AG04450 (cell line): ENCODE results near the gene CATSPERD. TPM values are rescaled to one million over a fixed set of nuclear protein-coding genes. Genes with fewer than 3 reads are reported as not detected.
"Not testable (repeated sequence)": the region's sequence is repeated elsewhere in the genome, so short reads cannot be mapped to it uniquely, and the experiment has no call there.

ENCODE experiments used
- CTCF ChIA-PET: fragments of 300-600, 350-600 bp; formaldehyde crosslinking; extraction: SDS; loops from one replicate; lab custom pipeline; 2022; ENCODE audit warnings: antibody characterized with exemption, inconsistent platforms; lab: Charles Lee
- POLR2A ChIA-PET: fragments of 350-600 bp; formaldehyde crosslinking; extraction: SDS; loops from one replicate; lab custom pipeline; 2021; ENCODE audit warnings: antibody characterized with exemption, inconsistent platforms; lab: Yijun Ruan, JAX
- DNase-seq: peaks from one replicate; pipeline ENCODE4 v3.0.0-alpha.2; 2011; ENCODE audit warnings: low read depth, low spot score
- H3K27ac ChIP-seq: one replicate; pipeline ENCODE4 v1.5.1; 2012; ENCODE audit warnings: low read depth, low read length, control low read depth
- H3K27me3 ChIP-seq: one replicate; pipeline ENCODE4 v1.6.0; 2012; ENCODE audit warnings: low read length; ENCODE audit not compliant: control insufficient read depth, insufficient read depth
- H3K4me3 ChIP-seq: 2 replicates; pipeline ENCODE4 v1.5.1; 2011; ENCODE audit warnings: mild to moderate bottlenecking, low read depth, low read length, control low read depth
- H3K9me3 ChIP-seq: 2 replicates; pipeline ENCODE4 v1.5.1; 2012; ENCODE audit warnings: low read length; ENCODE audit not compliant: control insufficient read depth, insufficient read depth
- polyA plus RNA-seq: library from polyadenylated mRNA; depleted of rRNA; stranded (reverse); fragments of >200 nt; gene quantifications from 2 replicates; pipeline ENCODE4 v1.2.3, GENCODE V29; 2011
- TF ChIP-seq, protein P1 (sequence below): IDR thresholded peaks from 2 replicates; pipeline ENCODE4 v1.5.1; 2011; ENCODE audit warnings: low read depth, low read length, control low read depth, inconsistent platforms

The CATSPERD gene
- polyA plus RNA-seq, 1 experiment = not detected

DNA sequence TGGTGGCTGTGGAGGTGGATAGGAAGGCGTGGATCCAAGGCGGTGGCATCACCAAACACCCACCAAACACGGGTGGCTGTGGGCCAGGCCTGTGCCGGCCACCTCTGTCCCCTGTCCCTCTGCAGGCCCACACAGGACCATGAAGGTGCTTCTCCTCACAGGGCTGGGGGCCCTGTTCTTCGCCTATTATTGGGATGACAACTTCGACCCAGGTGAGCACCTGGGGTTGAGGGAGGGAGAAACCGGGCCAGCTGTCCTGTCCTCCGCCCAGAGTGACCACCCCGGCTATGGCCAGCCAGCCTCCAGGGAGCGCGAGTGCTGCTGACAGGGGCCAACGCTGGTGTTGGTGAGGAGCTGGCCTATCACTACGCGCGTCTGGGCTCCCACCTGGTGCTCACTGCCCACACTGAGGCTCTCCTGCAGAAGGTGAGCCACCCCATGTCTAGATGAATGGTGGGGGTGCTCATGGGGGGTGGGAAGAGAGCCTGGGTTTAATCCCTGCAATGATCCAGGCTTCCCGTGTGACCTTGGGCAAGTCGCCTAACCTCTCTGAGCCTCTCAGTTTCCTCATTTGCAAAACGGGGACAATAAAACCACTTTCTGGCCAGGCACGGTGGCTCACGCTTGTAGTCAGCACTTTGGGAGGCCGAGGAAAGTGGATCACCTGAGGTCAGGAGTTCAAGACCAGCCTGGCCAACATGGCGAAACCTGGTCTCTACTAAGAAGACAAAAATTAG lies 35.6 kb upstream of the CATSPERD start:
- no peak for DNase-seq
- ChIA-PET POLR2A (no interaction called here), CTCF (no interaction called here)
- no peak overlapping the region for H3K4me3 ChIP-seq
- TF ChIP-seq, protein P1, sequence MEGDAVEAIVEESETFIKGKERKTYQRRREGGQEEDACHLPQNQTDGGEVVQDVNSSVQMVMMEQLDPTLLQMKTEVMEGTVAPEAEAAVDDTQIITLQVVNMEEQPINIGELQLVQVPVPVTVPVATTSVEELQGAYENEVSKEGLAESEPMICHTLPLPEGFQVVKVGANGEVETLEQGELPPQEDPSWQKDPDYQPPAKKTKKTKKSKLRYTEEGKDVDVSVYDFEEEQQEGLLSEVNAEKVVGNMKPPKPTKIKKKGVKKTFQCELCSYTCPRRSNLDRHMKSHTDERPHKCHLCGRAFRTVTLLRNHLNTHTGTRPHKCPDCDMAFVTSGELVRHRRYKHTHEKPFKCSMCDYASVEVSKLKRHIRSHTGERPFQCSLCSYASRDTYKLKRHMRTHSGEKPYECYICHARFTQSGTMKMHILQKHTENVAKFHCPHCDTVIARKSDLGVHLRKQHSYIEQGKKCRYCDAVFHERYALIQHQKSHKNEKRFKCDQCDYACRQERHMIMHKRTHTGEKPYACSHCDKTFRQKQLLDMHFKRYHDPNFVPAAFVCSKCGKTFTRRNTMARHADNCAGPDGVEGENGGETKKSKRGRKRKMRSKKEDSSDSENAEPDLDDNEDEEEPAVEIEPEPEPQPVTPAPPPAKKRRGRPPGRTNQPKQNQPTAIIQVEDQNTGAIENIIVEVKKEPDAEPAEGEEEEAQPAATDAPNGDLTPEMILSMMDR = no peak
- no peaks in the 10 kb centered on the region for H3K27me3 ChIP-seq
- no peak overlapping the region for H3K27ac ChIP-seq
- H3K9me3 ChIP-seq = peaks cover 14% of the 10 kb centered on the region; the same call in 1 of the 2 replicates

DNA sequence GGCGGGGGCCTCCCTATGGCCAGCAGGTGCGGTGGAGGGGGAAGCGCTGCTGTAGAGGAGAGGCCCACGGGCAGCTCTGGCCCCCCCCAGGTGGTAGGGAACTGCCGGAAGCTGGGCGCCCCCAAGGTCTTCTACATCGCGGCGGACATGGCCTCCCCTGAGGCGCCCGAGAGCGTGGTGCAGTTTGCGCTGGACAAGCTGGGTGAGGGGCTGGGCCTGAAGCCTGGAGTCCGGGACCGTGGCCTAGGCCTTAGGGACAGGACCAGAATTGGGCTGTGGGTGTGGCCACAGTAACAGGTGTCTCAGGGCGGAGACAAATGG lies 34.2 kb upstream of the CATSPERD start:
- DNase-seq = no peak
- peak overlapping the region; percentile 64 for H3K4me3 ChIP-seq
- peaks cover 14% of the 10 kb centered on the region; the same call in 1 of the 2 replicates for H3K9me3 ChIP-seq
- H3K27ac ChIP-seq = peak overlapping the region; percentile 2
- CTCF ChIA-PET = interaction anchor here (1.0 to 1.5 kb wide), 2 partner anchors 21 to 65 kb away, joined by 3 to 6 read pairs; no protein-coding TSS in a partner anchor
- TF ChIP-seq, protein P1 = no peak
- POLR2A ChIA-PET = interaction anchor here (1.3 to 1.6 kb wide), 2 partner anchors 34 to 64 kb away, joined by 5 to 7 read pairs; partner anchors contain the start of genes CATSPERD, LONP1, SAFB and SAFB2
- H3K27me3 ChIP-seq = no peaks in the 10 kb centered on the region

DNA sequence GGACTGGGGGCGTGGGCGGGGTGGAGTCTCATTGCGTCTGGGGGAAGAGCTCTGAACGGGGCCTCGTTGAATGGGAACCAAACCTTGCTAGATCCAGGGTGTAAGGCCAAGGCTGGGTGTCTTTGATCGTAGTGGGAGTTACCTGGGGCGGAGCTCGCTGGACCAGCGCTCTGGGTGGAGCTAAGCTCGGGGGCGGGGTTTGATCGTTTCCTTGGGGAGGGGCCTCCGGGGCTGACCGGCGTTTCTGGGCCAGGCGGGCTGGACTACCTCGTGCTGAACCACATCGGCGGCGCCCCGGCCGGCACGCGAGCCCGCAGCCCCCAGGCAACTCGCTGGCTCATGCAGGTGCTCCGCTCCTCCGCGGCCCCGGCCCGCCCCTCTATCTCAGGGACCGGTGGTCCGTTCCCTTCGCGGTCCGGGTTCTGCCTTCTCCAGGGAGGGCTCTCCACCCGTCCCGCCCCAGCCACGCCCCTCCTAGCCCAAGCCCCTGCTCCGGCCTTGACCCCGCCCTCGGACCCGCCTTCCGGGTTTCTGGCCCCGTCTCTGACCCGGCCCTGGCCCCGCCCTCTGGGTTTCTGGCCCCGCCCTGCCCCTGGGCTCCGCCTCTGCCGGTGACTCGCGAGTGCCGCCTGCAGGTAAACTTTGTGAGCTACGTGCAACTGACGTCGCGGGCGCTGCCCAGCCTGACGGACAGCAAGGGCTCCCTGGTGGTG lies 33.6 kb upstream of the CATSPERD start:
- Histone ChIP-seq H3K9me3 (peaks cover 14% of the 10 kb centered on the region; the same call in 1 of the 2 replicates), H3K27ac (peak overlapping the region; percentile 2), H3K27me3 (no peaks in the 10 kb centered on the region), H3K4me3 (peak overlapping the region; percentile 64)
- DNase-seq = peak; percentile 74
- TF ChIP-seq, protein P1 = peak; percentile 81
- ChIA-PET POLR2A (interaction anchor here (0.8 to 1.6 kb wide), 4 partner anchors 12 to 216 kb away, joined by 5 to 9 read pairs (median 6); partner anchors contain the start of genes CATSPERD, LONP1, SAFB and SAFB2), CTCF (interaction anchor here (0.6 to 3.5 kb wide), 15 partner anchors 9 to 1718 kb away, joined by 3 to 23 read pairs (median 3); no protein-coding TSS in a partner anchor)

DNA sequence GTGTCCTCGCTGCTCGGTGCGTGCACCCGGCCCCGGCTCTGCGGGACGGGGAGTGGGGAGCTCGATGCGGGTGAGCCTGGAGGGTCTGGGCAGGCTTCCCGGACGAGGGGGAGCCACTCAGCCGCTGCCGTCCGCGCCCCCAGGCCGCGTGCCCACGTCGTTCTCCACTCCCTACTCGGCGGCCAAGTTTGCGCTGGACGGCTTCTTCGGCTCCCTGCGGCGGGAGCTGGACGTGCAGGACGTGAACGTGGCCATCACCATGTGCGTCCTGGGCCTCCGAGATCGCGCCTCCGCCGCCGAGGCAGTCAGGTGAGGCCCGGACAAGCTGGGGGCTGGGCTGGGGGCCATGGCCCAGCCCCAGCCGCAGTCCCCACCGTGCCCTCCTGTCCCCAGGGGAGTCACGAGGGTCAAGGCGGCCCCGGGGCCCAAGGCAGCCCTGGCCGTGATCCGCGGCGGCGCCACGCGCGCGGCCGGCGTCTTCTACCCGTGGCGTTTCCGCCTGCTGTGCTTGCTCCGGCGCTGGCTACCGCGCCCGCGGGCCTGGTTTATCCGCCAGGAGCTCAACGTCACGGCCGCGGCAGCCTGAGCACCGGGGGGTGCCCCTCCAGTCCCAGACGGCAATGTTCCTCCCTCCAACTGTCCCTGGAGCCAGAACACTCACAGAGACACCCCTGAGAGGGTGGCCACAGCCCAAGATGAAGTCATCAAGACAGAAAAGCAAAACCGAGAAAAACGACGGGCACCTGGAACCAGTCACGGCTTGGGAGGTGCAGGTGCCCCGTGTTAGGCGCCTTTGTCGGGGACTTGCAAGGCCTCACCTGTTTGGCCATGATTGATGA lies 32.9 kb upstream of the CATSPERD start:
- CTCF ChIA-PET = interaction anchor here (0.6 to 3.5 kb wide), 15 partner anchors 8 to 1718 kb away, joined by 3 to 23 read pairs (median 3); no protein-coding TSS in a partner anchor
- TF ChIP-seq, protein P1 = no peak
- POLR2A ChIA-PET = interaction anchor here (0.8 to 1.6 kb wide), 4 partner anchors 13 to 215 kb away, joined by 5 to 9 read pairs (median 6); partner anchors contain the start of genes CATSPERD, LONP1, SAFB and SAFB2
- Histone ChIP-seq H3K27me3 (no peaks in the 10 kb centered on the region), H3K27ac (no peak overlapping the region), H3K9me3 (peaks cover 14% of the 10 kb centered on the region; the same call in 1 of the 2 replicates), H3K4me3 (peak overlapping the region; percentile 64)
- DNase-seq = no peak

DNA sequence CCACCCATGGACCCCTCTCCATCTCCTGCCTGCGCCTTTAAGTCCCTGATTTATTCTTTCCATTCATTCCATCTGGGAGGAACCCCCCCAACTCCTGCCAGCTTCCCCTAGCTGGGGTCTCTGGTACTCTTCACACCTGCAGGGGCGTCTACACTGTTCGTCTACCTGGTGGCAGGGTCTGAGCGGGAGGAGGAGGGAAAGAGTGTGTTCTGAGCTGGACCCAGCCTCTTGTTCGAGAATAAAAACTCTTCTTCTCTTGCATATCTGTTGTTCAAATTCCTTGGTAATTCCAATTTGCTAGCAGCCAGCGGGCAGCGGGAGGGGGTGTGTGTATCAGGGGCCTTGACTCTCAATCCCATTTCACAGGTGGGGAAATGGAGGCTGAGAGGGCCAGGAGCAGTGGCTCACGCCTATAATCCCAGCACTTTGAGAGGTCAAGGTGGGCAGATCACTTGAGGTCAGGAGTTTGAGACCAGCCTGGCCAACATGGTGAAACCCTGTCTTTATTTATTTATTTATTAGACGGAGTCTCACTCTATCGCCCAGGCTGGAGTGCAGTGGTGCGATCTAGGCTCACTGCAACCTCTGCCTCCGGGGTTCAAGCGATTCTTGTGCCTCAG lies 32.1 kb upstream of the CATSPERD start:
- DNase-seq, H3K4me3 ChIP-seq, H3K27ac ChIP-seq, H3K27me3 ChIP-seq: not testable (repeated sequence)
- H3K9me3 ChIP-seq = peaks cover 14% of the 10 kb centered on the region; the same call in 1 of the 2 replicates
- CTCF ChIA-PET = interaction anchor here (1.0 to 3.5 kb wide), 2 partner anchors 30 to 105 kb away, joined by 3 to 23 read pairs; no protein-coding TSS in a partner anchor
- POLR2A ChIA-PET = interaction anchor here (0.6 kb wide), 1 partner anchor 91 kb away, joined by 12 read pairs; no protein-coding TSS in a partner anchor
